IMR-90 (cell line): ENCODE measurements around the gene COL17A1. TPM values are rescaled to one million over a fixed set of nuclear protein-coding genes. Genes with fewer than 3 reads are reported as not detected.
A peak's percentile ranks its signal among the peaks of the same experiment; 100 is the strongest.

ENCODE experiments used
- ATAC-seq: fragments of 200-7000 bp; cut with Tn5 transposase; 2 replicates; pipeline ENCODE4 v1.9.1; 2020; ENCODE audit warnings: low read depth, mild to moderate bottlenecking, moderate library complexity
- BruUV-seq: library from RNA; stranded (reverse); fragments of 400-500 nt; replicated peaks from 2 replicates; lab custom pipeline; 2021; lab: Mats Ljungman, UMichigan
- CTCF ChIA-PET: fragments of 300-600 bp; formaldehyde crosslinking; extraction: SDS; loops from one replicate; lab custom pipeline; 2021; ENCODE audit warnings: antibody characterized with exemption; lab: Yijun Ruan, JAX
- POLR2A ChIA-PET: fragments of 300-600 bp; sonication (Branson Sonifier 250); formaldehyde crosslinking; loops from one replicate; lab custom pipeline; 2022; ENCODE audit warnings: antibody characterized with exemption; ENCODE audit not compliant: unreplicated experiment; lab: Charles Lee
- DNase-seq: peaks from one replicate; pipeline ENCODE4 v3.0.0; 2013
- H2AFZ ChIP-seq: replicated peaks from 2 replicates; pipeline ENCODE3; 2013; ENCODE audit warnings: low read length, mild to moderate bottlenecking; ENCODE audit not compliant: poor library complexity
- H2AK5ac ChIP-seq: 2 replicates; pipeline ENCODE4 v1.6.1; 2013; ENCODE audit warnings: low read depth, low read length, inconsistent platforms
- H2AK9ac ChIP-seq: replicated peaks from 2 replicates; pipeline ENCODE3; 2013; ENCODE audit warnings: mild to moderate bottlenecking, low read depth, low read length, moderate library complexity; ENCODE audit not compliant: poor library complexity
- H2BK120ac ChIP-seq: 2 replicates; pipeline ENCODE4 v1.6.1; 2013; ENCODE audit warnings: low read depth, low read length, inconsistent platforms
- H2BK15ac ChIP-seq: 3 replicates; pipeline ENCODE4 v1.6.1; 2013; ENCODE audit warnings: low read depth, low read length, inconsistent platforms
- H2BK20ac ChIP-seq: 2 replicates; pipeline ENCODE4 v1.6.1; 2013; ENCODE audit warnings: low read depth, mild to moderate bottlenecking, inconsistent platforms, low read length, moderate library complexity
- H2BK5ac ChIP-seq: 2 replicates; pipeline ENCODE4 v1.6.1; 2013; ENCODE audit warnings: mild to moderate bottlenecking, low read depth, low read length, inconsistent platforms; ENCODE audit not compliant: poor library complexity, severe bottlenecking
- H3K14ac ChIP-seq: replicated peaks from 2 replicates; pipeline ENCODE4 v1.6.1; 2013; ENCODE audit warnings: low read depth, low read length, inconsistent platforms
- H3K18ac ChIP-seq: 2 replicates; pipeline ENCODE4 v1.6.1; 2013; ENCODE audit warnings: low read depth, low read length, control low read depth
- H3K23ac ChIP-seq: 2 replicates; pipeline ENCODE4 v1.6.1; 2013; ENCODE audit warnings: low read depth, low read length, inconsistent platforms
- H3K27ac ChIP-seq: 2 replicates; pipeline ENCODE4 v1.5.1; 2013; ENCODE audit warnings: mild to moderate bottlenecking, control low read depth, low read length; ENCODE audit not compliant: insufficient read depth
- H3K27me3 ChIP-seq: 2 replicates; pipeline ENCODE4 v1.6.1; 2013; ENCODE audit warnings: low read length; ENCODE audit not compliant: control insufficient read depth, insufficient read depth
- H3K36me3 ChIP-seq: 2 replicates; pipeline ENCODE4 v1.6.1; 2013; ENCODE audit warnings: low read length, mixed read lengths; ENCODE audit not compliant: control insufficient read depth, insufficient read depth
- H3K4ac ChIP-seq: 2 replicates; pipeline ENCODE4 v1.6.1; 2013; ENCODE audit warnings: low read depth, low read length, inconsistent platforms
- H3K4me1 ChIP-seq: 2 replicates; pipeline ENCODE4 v1.6.1; 2013; ENCODE audit warnings: low read length, mixed read lengths; ENCODE audit not compliant: control insufficient read depth, insufficient read depth
- H3K4me2 ChIP-seq: 2 replicates; pipeline ENCODE4 v1.6.1; 2013; ENCODE audit warnings: low read depth, mild to moderate bottlenecking, control low read depth, low read length, moderate library complexity
- H3K4me3 ChIP-seq: 2 replicates; pipeline ENCODE4 v1.5.1; 2013; ENCODE audit warnings: low read depth, mild to moderate bottlenecking, control low read depth, low read length, moderate library complexity; ENCODE audit not compliant: insufficient read depth
- H3K56ac ChIP-seq: 2 replicates; pipeline ENCODE4 v1.6.1; 2013; ENCODE audit warnings: low read length, inconsistent platforms; ENCODE audit not compliant: insufficient read depth; ENCODE audit errors: extremely low read depth
- H3K79me1 ChIP-seq, 2 experiments: 2 replicates each; pipeline ENCODE4 v1.6.1; 2013; ENCODE audit warnings: low read length in 2 of 2, inconsistent platforms in 1 of 2, low read depth in 1 of 2
- H3K9ac ChIP-seq: 2 replicates; pipeline ENCODE4 v1.6.1; 2013; ENCODE audit warnings: low read depth, low read length, control low read depth
- H3K9me1 ChIP-seq: 2 replicates; pipeline ENCODE4 v1.6.1; 2013; ENCODE audit warnings: low read length, inconsistent platforms; ENCODE audit not compliant: insufficient read depth
- H3K9me3 ChIP-seq: 2 replicates; pipeline ENCODE4 v1.6.1; 2013; ENCODE audit warnings: low read length; ENCODE audit not compliant: control insufficient read depth, insufficient read depth
- H4K20me1 ChIP-seq: 2 replicates; pipeline ENCODE4 v1.6.1; 2013; ENCODE audit warnings: low read length, inconsistent platforms; ENCODE audit not compliant: insufficient read depth
- H4K5ac ChIP-seq: 2 replicates; pipeline ENCODE4 v1.6.1; 2013; ENCODE audit warnings: mild to moderate bottlenecking, low read depth, low read length, control low read depth
- H4K8ac ChIP-seq, 2 experiments: 2 replicates each; pipeline ENCODE4 v1.6.1; 2013; ENCODE audit warnings: low read depth in 2 of 2, low read length in 2 of 2, control low read depth in 1 of 2, inconsistent platforms in 1 of 2
- H4K91ac ChIP-seq: 2 replicates; pipeline ENCODE4 v1.6.1; 2013; ENCODE audit warnings: low read depth, low read length, inconsistent platforms; ENCODE audit not compliant: insufficient read depth
- CEBPB ChIP-seq: IDR thresholded peaks from 2 replicates; pipeline ENCODE4 v1.6.1; 2012; ENCODE audit warnings: low read depth, low read length, improper control_type of control experiment
- FOS ChIP-seq: fragments of 150-350 bp; IDR thresholded peaks from 2 replicates; pipeline ENCODE4 v1.6.1; 2016; ENCODE audit warnings: low read depth, low read length
- MAZ ChIP-seq: IDR thresholded peaks from 2 replicates; pipeline ENCODE4 v1.6.1; 2012; ENCODE audit warnings: low read depth, mild to moderate bottlenecking, low read length, improper control_type of control experiment, moderate library complexity, borderline replicate concordance
- WGBS, 2 experiments: methylation state at CpG; one replicate each; pipeline versions ENCODE4 v1.1.5 to v1.1.7; 2013; ENCODE audit warnings: missing lambda C conversion rate in 2 of 2; ENCODE audit not compliant: insufficient read length in 1 of 2; ENCODE audit errors: extremely low coverage in 2 of 2; 5-methylcytosine and 5-hydroxymethylcytosine counted together
- dilution Hi-C: fragments of 300-500 bp; cut with HindIII; formaldehyde crosslinking; loops from one replicate; pipeline ENCODE4 v1.14.3; 2018; ENCODE audit warnings: low sequenced_read_pairs; ENCODE audit not compliant: unreplicated experiment
- in situ Hi-C: fragments of 300-500 bp; cut with MboI; formaldehyde crosslinking; loops from 3 replicates; pipeline ENCODE4 v1.14.3; 2019; ENCODE audit warnings: low sequenced_read_pairs, inconsistent platforms, mixed read lengths
- intact Hi-C: fragments of 100-400 bp; cut with micrococcal nuclease; formaldehyde crosslinking; loops from 2 replicates; pipeline ENCODE4 v1.10.0; 2022
- polyA plus RNA-seq, 3 experiments: library from polyadenylated mRNA; depleted of rRNA; stranded (reverse); fragments of >200 nt; gene quantifications; 2 replicates each; pipeline ENCODE4 v1.2.3, GENCODE V29; 2012; ENCODE audit warnings: low replicate concordance in 1 of 3
- total RNA-seq: library from RNA; depleted of rRNA; stranded (reverse); fragments of >200 nt; gene quantifications from 2 replicates; pipeline ENCODE4 v1.2.3, GENCODE V29; 2012

Gene COL17A1
- total and polyA plus RNA-seq, 2 of the 4 experiments (the other 2 are of a cell fraction) = 0.14 to 0.18 TPM

GRCh38 chr10:104098358-104098925, 12.8 kb upstream of the COL17A1 start:
- H3K4me3 ChIP-seq = no peak overlapping the region
- in situ Hi-C loops = no loop called here
- no CpG with 5 or more reads among the region's 4 CpGs for WGBS, 2 experiments
- peak overlapping the region; percentile 67; the same call in 1 of the 2 replicates for H3K14ac ChIP-seq
- H2BK5ac ChIP-seq = peak overlapping the region; percentile 61
- no TSS peak for BruUV-seq
- peaks cover 3% of the 10 kb centered on the region; the same call in 1 of the 2 replicates for H3K9me1 ChIP-seq
- H3K18ac ChIP-seq = no peak overlapping the region; the same call in 1 of the 2 replicates
- H3K79me1 ChIP-seq = no peaks in the 10 kb centered on the region
- peak overlapping the region; percentile 6; the same call in 1 of the 2 replicates for H4K5ac ChIP-seq
- H2BK120ac ChIP-seq = peak overlapping the region; percentile 73; the same call in 1 of the 2 replicates
- H3K4me1 ChIP-seq = peaks cover 2% of the 10 kb centered on the region; the same call in 1 of the 2 replicates
- ATAC-seq (no peak), DNase-seq (peak; percentile 49)
- 0 out of 2 replicates have a peak, but pooled peaks cover 1% of the 10 kb centered on the region for H3K9me3 ChIP-seq
- dilution Hi-C loops = no loop called here
- H4K8ac ChIP-seq = peak overlapping the region in 1 of 2 experiments; percentile 72; a peak in 2 of 4 replicates
- no peak overlapping the region for H3K56ac ChIP-seq
- H2AFZ ChIP-seq = no peak overlapping the region
- H3K27ac ChIP-seq = no peak overlapping the region
- intact Hi-C loops = no loop called here
- no peaks in the 10 kb centered on the region for H3K36me3 ChIP-seq
- no peak overlapping the region for H3K9ac ChIP-seq
- H2BK15ac ChIP-seq = no peak overlapping the region
- peak overlapping the region; percentile 75; the same call in 1 of the 2 replicates for H3K23ac ChIP-seq
- no peak overlapping the region for H2AK9ac ChIP-seq
- TF ChIP-seq CEBPB (peak; percentile 73; the same call in 1 of the 2 replicates), FOS (no peak), MAZ (no peak)
- no peak overlapping the region for H2AK5ac ChIP-seq
- no peak overlapping the region for H3K4me2 ChIP-seq
- POLR2A ChIA-PET = no interaction called here
- H2BK20ac ChIP-seq = peak overlapping the region; percentile 22; the same call in 1 of the 2 replicates
- no peaks in the 10 kb centered on the region for H3K27me3 ChIP-seq
- H4K20me1 ChIP-seq = no peaks in the 10 kb centered on the region
- 0 out of 2 replicates have a peak overlapping the region, but pooled peaks have one; percentile 5 for H4K91ac ChIP-seq
- CTCF ChIA-PET = no interaction called here
- no peak overlapping the region for H3K4ac ChIP-seq
